ENCODE results near the gene SDHAF2. TPM values are rescaled to one million over a fixed set of nuclear protein-coding genes. Genes with fewer than 3 reads are reported as not detected.

Gene SDHAF2
- total RNA-seq, 3 donors from 2014 or later: 46.7 to 94.0 (median 58.7) TPM

GRCh38 chr11:61404641-61405040 lies 25.3 kb upstream of the SDHAF2 start:
- H3K36me3 ChIP-seq: peaks cover 7% of the 10 kb centered on the region
- no peak overlapping the region for H3K4me3 ChIP-seq
- no peaks in the 10 kb centered on the region for H3K27me3 ChIP-seq
- peaks cover 4 to 10% of the 10 kb centered on the region in 2 donors for H3K4me1 ChIP-seq
- H3K27ac ChIP-seq: peak overlapping the region; percentile 58 to 92
- no peak for DNase-seq (ENCODE audit: low spot score in 2 of 2)
- no peaks in the 10 kb centered on the region for H3K9me3 ChIP-seq
- TF ChIP-seq, protein P1, sequence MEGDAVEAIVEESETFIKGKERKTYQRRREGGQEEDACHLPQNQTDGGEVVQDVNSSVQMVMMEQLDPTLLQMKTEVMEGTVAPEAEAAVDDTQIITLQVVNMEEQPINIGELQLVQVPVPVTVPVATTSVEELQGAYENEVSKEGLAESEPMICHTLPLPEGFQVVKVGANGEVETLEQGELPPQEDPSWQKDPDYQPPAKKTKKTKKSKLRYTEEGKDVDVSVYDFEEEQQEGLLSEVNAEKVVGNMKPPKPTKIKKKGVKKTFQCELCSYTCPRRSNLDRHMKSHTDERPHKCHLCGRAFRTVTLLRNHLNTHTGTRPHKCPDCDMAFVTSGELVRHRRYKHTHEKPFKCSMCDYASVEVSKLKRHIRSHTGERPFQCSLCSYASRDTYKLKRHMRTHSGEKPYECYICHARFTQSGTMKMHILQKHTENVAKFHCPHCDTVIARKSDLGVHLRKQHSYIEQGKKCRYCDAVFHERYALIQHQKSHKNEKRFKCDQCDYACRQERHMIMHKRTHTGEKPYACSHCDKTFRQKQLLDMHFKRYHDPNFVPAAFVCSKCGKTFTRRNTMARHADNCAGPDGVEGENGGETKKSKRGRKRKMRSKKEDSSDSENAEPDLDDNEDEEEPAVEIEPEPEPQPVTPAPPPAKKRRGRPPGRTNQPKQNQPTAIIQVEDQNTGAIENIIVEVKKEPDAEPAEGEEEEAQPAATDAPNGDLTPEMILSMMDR (IDR thresholded peaks at IDR 0.05): no peak
- TF ChIP-seq POLR2A (IDR thresholded peaks at IDR 0.05): no peak
- TF ChIP-seq POLR2AphosphoS5 (IDR thresholded peaks at IDR 0.05): no peak
- intact Hi-C loops (cut with DNase I; ENCODE audit: low total_unique reads): no loop called here

GRCh38 chr11:61406067-61406466 lies 23.9 kb upstream of the SDHAF2 start:
- H3K4me1 ChIP-seq: peaks cover 4 to 10% of the 10 kb centered on the region in 2 donors
- H3K27me3 ChIP-seq: no peaks in the 10 kb centered on the region
- TF ChIP-seq, protein P1 (IDR thresholded peaks at IDR 0.05): no peak
- TF ChIP-seq POLR2A (IDR thresholded peaks at IDR 0.05) (no peak), POLR2AphosphoS5 (IDR thresholded peaks at IDR 0.05) (no peak)
- H3K27ac ChIP-seq: peak overlapping the region; percentile 74 to 92
- DNase-seq (ENCODE audit: low spot score in 2 of 2): peak in 1 of 2 donors; percentile 51
- peaks cover 7% of the 10 kb centered on the region for H3K36me3 ChIP-seq
- intact Hi-C loops (cut with DNase I; ENCODE audit: low total_unique reads): no loop called here
- no peak overlapping the region for H3K4me3 ChIP-seq
- H3K9me3 ChIP-seq: no peaks in the 10 kb centered on the region

GRCh38 chr11:61406991-61407728 lies 22.8 kb upstream of the SDHAF2 start:
- peaks cover 4 to 10% of the 10 kb centered on the region in 2 donors for H3K4me1 ChIP-seq
- peaks cover 13% of the 10 kb centered on the region for H3K36me3 ChIP-seq
- intact Hi-C loops (cut with DNase I; ENCODE audit: low total_unique reads): no loop called here
- H3K4me3 ChIP-seq: no peak overlapping the region
- no peaks in the 10 kb centered on the region for H3K27me3 ChIP-seq
- peak overlapping the region; percentile 74 to 92 for H3K27ac ChIP-seq
- DNase-seq (ENCODE audit: low spot score in 2 of 2): no peak
- no peaks in the 10 kb centered on the region for H3K9me3 ChIP-seq
- TF ChIP-seq, protein P1 (IDR thresholded peaks at IDR 0.05): no peak
- no peak for TF ChIP-seq POLR2AphosphoS5 (IDR thresholded peaks at IDR 0.05)
- TF ChIP-seq POLR2A (IDR thresholded peaks at IDR 0.05): no peak

- Histone ChIP-seq H3K27me3 (no peaks in the 10 kb centered on the region), H3K36me3 (peaks cover 17% of the 10 kb centered on the region), H3K27ac (no peak overlapping the region), H3K4me1 (no peaks in the 10 kb centered on the region), H3K9me3 (no peaks in the 10 kb centered on the region), H3K4me3 (no peak overlapping the region)
- intact Hi-C loops (cut with DNase I; ENCODE audit: low total_unique reads): no loop called here
- TF ChIP-seq, protein P1 (IDR thresholded peaks at IDR 0.05): no peak
- TF ChIP-seq POLR2A (IDR thresholded peaks at IDR 0.05): no peak
- TF ChIP-seq POLR2AphosphoS5 (IDR thresholded peaks at IDR 0.05): no peak
- DNase-seq (ENCODE audit: low spot score in 2 of 2): no peak
These were observed 18.3 kb upstream of the SDHAF2 start for GRCh38 chr11:61411589-61411988.

DNA sequence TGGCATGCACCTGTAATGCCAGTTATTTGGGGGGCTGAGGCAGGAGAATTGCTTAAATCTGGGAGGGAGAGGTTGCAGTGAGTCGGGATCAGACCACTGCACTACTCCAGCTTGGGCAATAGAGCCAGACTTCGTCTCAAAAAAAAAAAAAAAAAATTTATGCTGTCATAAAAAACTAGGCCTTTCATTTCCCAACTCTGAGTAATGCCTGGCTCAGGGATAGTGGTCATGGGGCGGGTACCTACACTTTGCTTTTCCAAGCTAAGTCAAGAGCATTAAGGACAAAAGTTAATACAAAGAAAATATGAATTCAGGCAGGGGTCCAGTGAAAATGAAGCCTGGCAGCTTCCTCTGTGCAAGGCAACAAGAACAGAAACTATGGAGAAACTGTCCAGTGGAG lies 16.4 kb upstream of the SDHAF2 start:
- Histone ChIP-seq H3K36me3 (peaks cover 17% of the 10 kb centered on the region), H3K9me3 (no peaks in the 10 kb centered on the region), H3K4me3 (no peak overlapping the region), H3K27ac (no peak overlapping the region), H3K4me1 (no peaks in the 10 kb centered on the region), H3K27me3 (no peaks in the 10 kb centered on the region)
- DNase-seq (ENCODE audit: low spot score in 2 of 2): no peak
- TF ChIP-seq, protein P1 (IDR thresholded peaks at IDR 0.05): no peak
- TF ChIP-seq POLR2AphosphoS5 (IDR thresholded peaks at IDR 0.05): no peak
- no peak for TF ChIP-seq POLR2A (IDR thresholded peaks at IDR 0.05)
- intact Hi-C loops (cut with DNase I; ENCODE audit: low total_unique reads): no loop called here
